Measurements from ENCODE around the gene COX6B2. TPM values are rescaled to one million over a fixed set of nuclear protein-coding genes. Genes with fewer than 3 reads are reported as not detected.

Gene COX6B2
- total RNA-seq, 1 donor = not detected

GRCh38 chr19:55385724-55386492, 31.4 kb upstream of the COX6B2 start, which contains the start of gene RPL28:
Gene RPL28, plus strand, starts transcription at chr19:55385932. Its CDS starts 426 bp downstream, at chr19:55386358.
- no peak for TF ChIP-seq CTCF (IDR thresholded peaks at IDR 0.05; ENCODE audit: insufficient read depth, low read length)
- H3K4me3 ChIP-seq (ENCODE audit: low read depth, low read length) = peak within 1 kb of the TSS; percentile 99
- peak; percentile 98 for DNase-seq (ENCODE audit: low read depth)

- peak overlapping the region; percentile 67 for H3K4me3 ChIP-seq (ENCODE audit: low read depth, low read length)
- TF ChIP-seq CTCF (IDR thresholded peaks at IDR 0.05; ENCODE audit: insufficient read depth, low read length) = no peak
- peak; percentile 97 for DNase-seq (ENCODE audit: low read depth)
These were observed 30.6 kb upstream of the COX6B2 start for GRCh38 chr19:55384920-55385723.

GRCh38 chr19:55384131-55384919, 29.8 kb upstream of the COX6B2 start, which contains the start of gene TMEM238:
Gene TMEM238, minus strand, starts transcription at chr19:55384292. Its CDS starts 33 bp downstream, at chr19:55384259.
- DNase-seq (ENCODE audit: low read depth) = no peak
- no peak for TF ChIP-seq CTCF (IDR thresholded peaks at IDR 0.05; ENCODE audit: insufficient read depth, low read length)
- peak within 1 kb of the TSS; percentile 59 for H3K4me3 ChIP-seq (ENCODE audit: low read depth, low read length)

- peak; percentile 11 for TF ChIP-seq CTCF (IDR thresholded peaks at IDR 0.05; ENCODE audit: insufficient read depth, low read length)
- H3K4me3 ChIP-seq (ENCODE audit: low read depth, low read length) = peak overlapping the region; percentile 58
- DNase-seq (ENCODE audit: low read depth) = peak; percentile 56
These were observed 29.0 kb upstream of the COX6B2 start for GRCh38 chr19:55383279-55384130.

- H3K4me3 ChIP-seq (ENCODE audit: low read depth, low read length) = no peak overlapping the region
- no peak for TF ChIP-seq CTCF (IDR thresholded peaks at IDR 0.05; ENCODE audit: insufficient read depth, low read length)
These were observed 28.1 kb upstream of the COX6B2 start for GRCh38 chr19:55382522-55383054.

More at GRCh38 chr19:55382522-55383054, 28.1 kb upstream of the COX6B2 start:
- no peak for DNase-seq (ENCODE audit: low read depth)

All from fibroblast of the aortic adventitia (primary cell).